NCI-H2196 (cell line): ENCODE measurements around the gene FRMD4A.
"Not testable (repeated sequence)": the region's sequence is repeated elsewhere in the genome, so short reads cannot be mapped to it uniquely, and the experiment has no call there.

ENCODE experiments used
- DNase-seq: peaks from one replicate; lab custom pipeline; 2025; ENCODE audit not compliant: unreplicated experiment; lab: John Stamatoyannopoulos, UW

The FRMD4A gene

GRCh38 chr10:14116021-14116420 is 214.7 kb downstream of the FRMD4A start:
- no peak for DNase-seq

GRCh38 chr10:14114791-14115190 is 215.9 kb downstream of the FRMD4A start:
- DNase-seq: no peak

GRCh38 chr10:14112056-14112455 is 218.7 kb downstream of the FRMD4A start:
- DNase-seq: no peak

GRCh38 chr10:14111208-14111607 is 219.5 kb downstream of the FRMD4A start:
- DNase-seq: no peak

GRCh38 chr10:14106828-14107227 is 223.9 kb downstream of the FRMD4A start:
- no peak for DNase-seq

GRCh38 chr10:14102056-14102455 is 228.7 kb downstream of the FRMD4A start:
- DNase-seq: no peak

- no peak for DNase-seq
These were observed 230.8 kb downstream of the FRMD4A start for GRCh38 chr10:14099885-14100284.

- DNase-seq: peak; percentile 23
These were observed 236.8 kb downstream of the FRMD4A start for GRCh38 chr10:14093730-14094484.

GRCh38 chr10:14092799-14093198 is 237.9 kb downstream of the FRMD4A start:
- DNase-seq: no peak

- DNase-seq: no peak
These were observed 241.0 kb downstream of the FRMD4A start for GRCh38 chr10:14089556-14090292.

GRCh38 chr10:14087566-14087965 is 243.2 kb downstream of the FRMD4A start:
- DNase-seq: no peak

- DNase-seq: no peak
These were observed 244.1 kb downstream of the FRMD4A start for GRCh38 chr10:14086596-14086995.

- no peak for DNase-seq
These were observed 245.8 kb downstream of the FRMD4A start for GRCh38 chr10:14084875-14085274.

GRCh38 chr10:14080795-14081194 is 249.9 kb downstream of the FRMD4A start:
- no peak for DNase-seq

- DNase-seq: no peak
These were observed 253.3 kb downstream of the FRMD4A start for GRCh38 chr10:14077430-14077829.

- peak; percentile 47 for DNase-seq
These were observed 256.5 kb downstream of the FRMD4A start for GRCh38 chr10:14074062-14074884.

GRCh38 chr10:14072541-14072940 is 258.2 kb downstream of the FRMD4A start:
- no peak for DNase-seq

- DNase-seq: no peak
These were observed 258.8 kb downstream of the FRMD4A start for GRCh38 chr10:14071956-14072355.

- no peak for DNase-seq
These were observed 262.0 kb downstream of the FRMD4A start for GRCh38 chr10:14068601-14069250.

- DNase-seq: not testable (repeated sequence)
These were observed 263.1 kb downstream of the FRMD4A start for GRCh38 chr10:14067638-14068037.

- no peak for DNase-seq
These were observed 264.6 kb downstream of the FRMD4A start for GRCh38 chr10:14066106-14066505.
